Activated naive CD8-positive, alpha-beta T cell treated with anti-CD3 and anti-CD28 coated beads for 36 hours (primary cell): ENCODE measurements around the gene RASSF7. TPM values are rescaled to one million over a fixed set of nuclear protein-coding genes. Genes with fewer than 3 reads are reported as not detected.
"Not testable (repeated sequence)": the region's sequence is repeated elsewhere in the genome, so short reads cannot be mapped to it uniquely, and the experiment has no call there.

Experiments
- DNase-seq: peaks from one replicate; pipeline ENCODE4 v3.0.0; 2021
- H3K27ac Mint-ChIP-seq: one replicate; pipeline ENCODE4 v1.8.0; 2022; ENCODE audit warnings: mild to moderate bottlenecking, moderate library complexity, mixed read lengths
- H3K27me3 Mint-ChIP-seq: one replicate; pipeline ENCODE4 v1.8.0; 2022; ENCODE audit warnings: mild to moderate bottlenecking, mixed read lengths
- H3K36me3 Mint-ChIP-seq: one replicate; pipeline ENCODE4 v1.8.0; 2021; ENCODE audit warnings: mild to moderate bottlenecking, mixed read lengths
- H3K4me1 Mint-ChIP-seq: one replicate; pipeline ENCODE4 v1.8.0; 2021; ENCODE audit warnings: mixed read lengths
- H3K4me3 Mint-ChIP-seq: one replicate; pipeline ENCODE4 v1.8.0; 2022; ENCODE audit warnings: mild to moderate bottlenecking, moderate library complexity, mixed read lengths
- H3K9me3 Mint-ChIP-seq: one replicate; pipeline ENCODE4 v1.8.0; 2022; ENCODE audit warnings: mixed read lengths
- total RNA-seq, 2 experiments: library from RNA; stranded (reverse); gene quantifications; one replicate each; pipeline ENCODE4 v1.2.3, GENCODE V29; 2021

Gene RASSF7
- total RNA-seq, 2 experiments from 2014 or later = 9.8 to 11.5 TPM

DNA sequence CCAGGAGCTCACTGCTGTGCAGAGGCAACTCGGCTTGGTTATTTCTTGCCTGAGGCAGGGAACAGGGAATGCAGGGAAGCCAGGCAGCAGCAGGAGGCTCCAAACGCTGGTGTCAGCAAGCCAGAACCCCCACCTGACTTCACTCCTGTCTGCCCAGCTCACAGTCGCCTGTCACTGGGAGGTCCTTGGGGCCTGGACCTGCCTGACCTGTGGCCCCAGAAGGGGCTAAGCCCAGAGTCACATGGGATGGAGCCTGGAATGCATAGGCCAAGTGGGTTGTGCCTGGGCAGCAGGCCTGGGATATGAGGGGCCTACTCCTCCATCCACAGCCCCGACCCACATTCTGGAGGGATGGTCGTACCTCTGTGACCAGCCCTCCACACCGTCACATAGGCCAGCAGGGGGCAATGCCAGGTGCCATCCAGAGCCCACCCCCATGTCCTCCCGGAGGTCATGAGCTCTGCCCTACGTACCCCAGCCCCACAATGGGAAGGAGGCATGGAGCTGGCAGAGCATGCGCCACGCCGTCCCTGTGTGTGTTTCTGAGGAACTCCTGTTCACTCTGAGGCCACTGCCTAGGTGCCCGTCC, 5.2 kb downstream of the RASSF7 start:
- Mint-ChIP-seq H3K36me3 (peaks cover 5% of the 10 kb centered on the region), H3K27ac (no peak overlapping the region), H3K4me1 (peaks cover 4% of the 10 kb centered on the region), H3K27me3 (no peaks in the 10 kb centered on the region), H3K4me3 (no peak overlapping the region), H3K9me3 (no peaks in the 10 kb centered on the region)
- DNase-seq = no peak

GRCh38 chr11:567011-567628, 6.3 kb downstream of the RASSF7 start:
- Mint-ChIP-seq H3K4me1 (no peaks in the 10 kb centered on the region), H3K36me3 (peaks cover 5% of the 10 kb centered on the region), H3K27me3 (no peaks in the 10 kb centered on the region), H3K4me3 (peak overlapping the region; percentile 88), H3K9me3 (no peaks in the 10 kb centered on the region), H3K27ac (no peak overlapping the region)
- no peak for DNase-seq

DNA sequence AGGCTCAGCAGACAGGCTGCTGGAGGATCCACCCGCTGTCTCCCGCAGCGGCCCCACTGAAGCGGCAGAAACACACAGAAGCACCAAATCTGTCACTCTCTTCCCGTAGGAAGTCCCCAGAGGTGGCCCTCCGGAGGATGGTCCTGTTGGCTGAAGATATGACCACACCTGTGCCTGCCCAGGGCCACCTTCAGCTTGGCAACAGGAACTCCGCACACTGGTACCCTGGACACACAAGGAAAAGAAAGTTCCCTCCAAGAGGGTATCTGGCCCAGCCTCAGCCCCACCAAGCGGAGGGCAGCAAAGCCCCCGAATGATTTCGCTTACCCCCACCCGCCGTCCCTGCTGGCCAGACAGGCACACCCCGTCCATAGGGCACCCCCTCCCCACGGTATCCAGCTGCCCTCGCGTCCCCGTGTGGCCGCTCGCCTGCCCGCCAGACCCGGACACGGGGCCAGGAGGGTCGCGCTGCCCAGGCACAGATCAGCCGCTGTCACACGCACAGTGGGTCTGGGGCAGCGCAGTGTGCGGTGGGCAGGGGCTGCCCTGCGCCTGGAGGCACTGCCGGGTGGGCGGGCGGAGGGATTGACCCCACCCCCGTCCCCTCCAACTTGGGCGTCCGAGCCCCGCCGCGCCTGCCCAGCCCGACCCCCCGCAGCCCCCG, 7.0 kb downstream of the RASSF7 start:
- Mint-ChIP-seq H3K4me3 (peak overlapping the region; percentile 88), H3K4me1 (no peaks in the 10 kb centered on the region), H3K27ac (no peak overlapping the region), H3K36me3 (peaks cover 5% of the 10 kb centered on the region), H3K9me3 (no peaks in the 10 kb centered on the region), H3K27me3 (no peaks in the 10 kb centered on the region)
- no peak for DNase-seq

DNA sequence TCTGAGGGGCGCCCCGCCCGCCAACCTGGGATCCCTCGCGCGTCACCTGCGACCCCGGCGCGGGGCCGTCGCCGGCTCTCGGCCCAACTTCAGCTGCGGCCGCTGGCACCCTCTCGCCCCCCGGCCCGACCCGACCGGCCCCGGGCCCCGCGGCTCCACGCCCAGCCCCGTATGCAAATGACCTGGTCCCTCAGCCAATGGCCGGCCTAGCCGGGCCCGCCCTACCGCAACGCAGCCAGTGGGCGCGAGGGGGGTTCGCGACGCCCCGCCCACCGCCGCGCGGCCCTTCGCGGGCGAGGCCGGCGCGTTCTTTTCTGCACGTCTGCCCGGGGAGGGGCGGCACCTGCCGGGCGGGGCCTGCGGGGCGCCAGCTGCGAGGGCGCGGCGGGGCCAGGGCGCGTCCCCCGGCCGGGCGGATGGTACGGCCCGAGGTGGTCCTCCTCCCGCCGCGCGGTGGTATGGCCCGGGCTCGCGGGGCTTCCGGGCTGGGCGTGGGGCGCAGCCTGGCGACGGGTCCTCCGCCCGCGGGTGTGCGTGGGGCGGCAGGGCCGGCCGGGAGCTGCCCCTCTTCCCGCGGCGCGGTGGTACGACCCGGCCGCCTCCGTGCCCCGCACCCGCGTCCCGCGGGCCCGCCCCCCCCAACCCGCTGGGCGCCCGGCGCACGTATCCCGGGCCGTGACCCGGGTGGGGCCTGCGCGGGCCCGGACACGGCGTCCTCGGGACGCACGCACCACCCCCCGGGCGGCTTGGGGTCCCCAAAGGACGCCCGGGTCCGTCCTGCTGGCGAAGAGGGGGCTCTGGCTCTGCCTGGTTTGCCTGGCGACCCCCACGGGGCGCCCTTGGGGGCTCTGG, 7.8 kb downstream of the RASSF7 start:
- no peaks in the 10 kb centered on the region for H3K9me3 Mint-ChIP-seq
- peak overlapping the region; percentile 79 for H3K4me3 Mint-ChIP-seq
- no peaks in the 10 kb centered on the region for H3K4me1 Mint-ChIP-seq
- peak; percentile 99 for DNase-seq
- H3K27me3 Mint-ChIP-seq = no peaks in the 10 kb centered on the region
- peaks cover 5% of the 10 kb centered on the region for H3K36me3 Mint-ChIP-seq
- H3K27ac Mint-ChIP-seq = peak overlapping the region; percentile 65

GRCh38 chr11:569158-569885, 8.6 kb downstream of the RASSF7 start:
- Mint-ChIP-seq H3K4me3 (peak overlapping the region; percentile 79), H3K9me3 (no peaks in the 10 kb centered on the region), H3K36me3 (peaks cover 5% of the 10 kb centered on the region), H3K27me3 (peaks cover 2% of the 10 kb centered on the region), H3K27ac (peak overlapping the region; percentile 65), H3K4me1 (peaks cover 4% of the 10 kb centered on the region)
- DNase-seq = no peak

GRCh38 chr11:571802-572185, 11.0 kb downstream of the RASSF7 start:
- H3K27me3 Mint-ChIP-seq = peaks cover 12% of the 10 kb centered on the region
- H3K4me3 Mint-ChIP-seq = no peak overlapping the region
- peaks cover 13% of the 10 kb centered on the region for H3K4me1 Mint-ChIP-seq
- no peaks in the 10 kb centered on the region for H3K9me3 Mint-ChIP-seq
- no peak for DNase-seq
- peaks cover 5% of the 10 kb centered on the region for H3K36me3 Mint-ChIP-seq
- no peak overlapping the region for H3K27ac Mint-ChIP-seq

DNA sequence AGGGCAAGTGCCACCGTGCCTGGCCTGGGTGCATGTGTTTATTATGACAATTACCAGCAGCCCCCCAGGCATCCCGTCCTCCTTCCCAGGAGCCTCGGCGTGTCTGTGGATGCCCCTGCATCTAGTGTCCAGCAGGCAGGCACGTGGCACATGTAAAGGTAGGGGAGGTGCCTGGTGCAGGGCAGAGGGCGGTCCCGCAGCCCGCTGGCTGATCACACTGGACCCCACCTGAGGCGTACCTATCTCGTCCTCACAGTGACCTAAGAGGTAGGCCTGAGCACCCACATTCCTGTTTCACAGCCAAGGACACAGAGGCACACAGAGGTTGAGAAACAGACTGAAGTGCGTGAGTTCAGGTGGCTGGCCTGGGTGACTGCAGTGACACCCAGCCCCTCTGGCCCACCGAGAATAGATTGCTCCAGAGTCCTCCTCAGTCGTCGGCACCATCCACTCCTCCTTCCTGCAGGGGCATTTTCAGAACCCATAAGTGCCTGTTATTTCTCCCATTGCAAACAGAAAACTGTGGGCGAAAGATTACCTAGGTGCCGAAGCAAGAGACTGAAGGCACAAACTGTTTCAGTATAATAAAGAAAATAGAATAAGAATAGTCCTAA, 12.5 kb downstream of the RASSF7 start:
- H3K4me1 Mint-ChIP-seq = peaks cover 21% of the 10 kb centered on the region
- H3K27ac Mint-ChIP-seq = no peak overlapping the region
- no peak for DNase-seq
- H3K9me3 Mint-ChIP-seq = no peaks in the 10 kb centered on the region
- peaks cover 13% of the 10 kb centered on the region for H3K36me3 Mint-ChIP-seq
- no peak overlapping the region for H3K4me3 Mint-ChIP-seq
- H3K27me3 Mint-ChIP-seq = peaks cover 12% of the 10 kb centered on the region

- Mint-ChIP-seq H3K27me3 (peaks cover 12% of the 10 kb centered on the region), H3K36me3 (peaks cover 20% of the 10 kb centered on the region), H3K4me3 (peak overlapping the region; percentile 82), H3K4me1 (peaks cover 29% of the 10 kb centered on the region)
- DNase-seq, H3K9me3 Mint-ChIP-seq, H3K27ac Mint-ChIP-seq: not testable (repeated sequence)
Observed at GRCh38 chr11:574031-574570, 13.3 kb downstream of the RASSF7 start.

DNA sequence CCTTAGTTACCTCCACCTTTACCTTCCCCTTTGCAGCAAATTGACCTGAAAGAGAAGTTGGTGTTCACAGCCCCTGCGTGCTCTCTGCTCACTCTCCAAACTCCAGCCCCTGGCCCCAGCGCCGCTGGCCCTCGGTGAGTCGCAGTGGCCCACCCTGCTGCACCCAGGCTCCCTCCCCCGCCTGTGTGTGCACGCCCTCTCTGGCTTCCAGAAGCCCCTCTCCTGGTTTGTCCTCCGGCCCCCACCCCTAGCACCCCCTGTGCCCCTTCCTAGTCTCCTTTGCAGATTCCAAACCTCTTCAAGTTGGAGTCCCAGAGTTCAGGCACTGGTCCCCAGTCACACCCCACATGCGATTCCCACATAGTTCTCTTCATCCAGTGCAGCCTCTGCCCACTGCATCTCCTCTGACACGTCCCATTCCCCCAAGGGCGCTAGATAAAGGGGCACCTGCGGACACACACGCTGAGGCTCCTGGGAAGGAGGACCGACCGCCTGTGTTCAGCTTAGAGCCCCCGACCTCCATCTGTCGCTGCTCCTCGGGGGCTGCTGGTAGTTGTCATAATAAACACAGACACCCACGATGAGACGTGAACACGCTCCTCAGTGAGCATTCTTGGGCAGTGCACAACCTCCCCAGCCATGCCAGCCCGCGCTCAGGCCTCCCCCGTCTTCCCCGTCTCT, 14.0 kb downstream of the RASSF7 start:
- peak overlapping the region; percentile 82 for H3K4me3 Mint-ChIP-seq
- DNase-seq = no peak
- peaks cover 36% of the 10 kb centered on the region for H3K4me1 Mint-ChIP-seq
- no peaks in the 10 kb centered on the region for H3K9me3 Mint-ChIP-seq
- H3K27ac Mint-ChIP-seq = no peak overlapping the region
- H3K36me3 Mint-ChIP-seq = peaks cover 20% of the 10 kb centered on the region
- peaks cover 12% of the 10 kb centered on the region for H3K27me3 Mint-ChIP-seq

- no peaks in the 10 kb centered on the region for H3K9me3 Mint-ChIP-seq
- H3K27ac Mint-ChIP-seq = peak overlapping the region; percentile 42
- DNase-seq = no peak
- H3K4me3 Mint-ChIP-seq = peak overlapping the region; percentile 82
- H3K36me3 Mint-ChIP-seq = peaks cover 21% of the 10 kb centered on the region
- H3K27me3 Mint-ChIP-seq = peaks cover 12% of the 10 kb centered on the region
- peaks cover 43% of the 10 kb centered on the region for H3K4me1 Mint-ChIP-seq
Observed at GRCh38 chr11:575313-575995, 14.7 kb downstream of the RASSF7 start.

GRCh38 chr11:575996-576768, 15.4 kb downstream of the RASSF7 start, which contains the start of gene PHRF1:
Gene PHRF1, plus strand, starts transcription at chr11:576470. Its CDS starts 5,043 bp downstream, at chr11:581513.
- peak; percentile 95 for DNase-seq
- Mint-ChIP-seq H3K4me1 (peaks cover 47% of the 10 kb centered on the region), H3K4me3 (peak within 1 kb of the TSS; percentile 97), H3K36me3 (peaks cover 21% of the 10 kb centered on the region), H3K27me3 (peaks cover 12% of the 10 kb centered on the region), H3K27ac (peak within 1 kb of the TSS; percentile 98), H3K9me3 (no peaks in the 10 kb centered on the region)

- peaks cover 24% of the 10 kb centered on the region for H3K36me3 Mint-ChIP-seq
Observed at GRCh38 chr11:576811-577610, 16.2 kb downstream of the RASSF7 start.

More at GRCh38 chr11:576811-577610, 16.2 kb downstream of the RASSF7 start:
- Mint-ChIP-seq H3K4me3 (peak overlapping the region; percentile 93), H3K27me3 (peaks cover 12% of the 10 kb centered on the region), H3K27ac (peak overlapping the region; percentile 86), H3K9me3 (no peaks in the 10 kb centered on the region), H3K4me1 (peaks cover 48% of the 10 kb centered on the region)
- no peak for DNase-seq
